Psoas muscle (tissue), 8 donors: ENCODE data around the gene KLHL41. TPM values are rescaled to one million over a fixed set of nuclear protein-coding genes. Genes with fewer than 3 reads are reported as not detected.
A peak's percentile ranks its signal among the peaks of the same experiment; 100 is the strongest.
"Not testable (repeated sequence)": the region's sequence is repeated elsewhere in the genome, so short reads cannot be mapped to it uniquely, and the experiment has no call there.

ENCODE experiments used
- ATAC-seq, 4 donors: fragments of 200-7000 bp; cut with Tn5 transposase; one replicate each; pipeline ENCODE4 v1.9.1; 2020; ENCODE audit warnings: moderate library complexity in 3 of 4, mild to moderate bottlenecking in 2 of 4
- DNase-seq, 2 donors: peaks; one replicate each; pipeline ENCODE4 v3.0.0-alpha.2; 2020
- H3K27ac ChIP-seq: fragments of 200-600 bp; one replicate; pipeline ENCODE4 v1.8.0; 2022
- H3K27me3 ChIP-seq, 3 donors: fragments of 200-600 bp in 1 of 3; one replicate each; pipeline versions ENCODE4 v1.6.1 to v1.8.0; 2013 to 2022; ENCODE audit warnings: low read length in 2 of 3, mild to moderate bottlenecking in 2 of 3, moderate library complexity in 1 of 3; ENCODE audit not compliant: insufficient read depth in 3 of 3
- H3K36me3 ChIP-seq, 2 donors: fragments of 200-600 bp in 1 of 2; one replicate each; pipeline versions ENCODE4 v1.6.1 to v1.8.0; 2013 to 2022; ENCODE audit warnings: low read depth in 1 of 2, mild to moderate bottlenecking in 1 of 2, moderate library complexity in 1 of 2; ENCODE audit not compliant: insufficient read depth in 1 of 2
- H3K4me1 ChIP-seq: fragments of 200-600 bp; one replicate; pipeline ENCODE4 v1.8.0; 2022
- H3K4me3 ChIP-seq: fragments of 200-600 bp; one replicate; pipeline ENCODE4 v1.8.0; 2022; ENCODE audit warnings: mild to moderate bottlenecking
- H3K9me3 ChIP-seq: fragments of 200-600 bp; one replicate; pipeline ENCODE4 v1.8.0; 2022
- CTCF ChIP-seq: fragments of 200-600 bp; IDR thresholded peaks from one replicate; pipeline ENCODE4 v1.8.0; 2022; ENCODE audit warnings: antibody characterized with exemption
- WGBS, 3 donors: extraction: QIAGEN DNeasy Blood & Tissue Kit; methylation state at CpG; one replicate each; pipeline versions ENCODE4 v1.1.6 to v1.1.7; 2013; 5-methylcytosine and 5-hydroxymethylcytosine counted together
- intact Hi-C, 2 donors: fragments of 100-400 bp; cut with DNase I; formaldehyde crosslinking; loops; one replicate each; pipeline versions ENCODE4 v1.11.0 to v1.14.2; 2022
- polyA plus RNA-seq, 3 donors: library from polyadenylated mRNA; stranded (reverse); fragments of 200-250 nt; gene quantifications; one replicate each; pipeline ENCODE4 v1.2.3, GENCODE V29; 2013
- total RNA-seq, 4 donors: library from RNA; stranded (reverse); fragmentation: NEBNext Ultra II Directional in 2 of 4; extraction: Animal tissue kit (Norgen Biotek cat#: 25700) in 2 of 4; gene quantifications; one replicate each; pipeline versions ENCODE4 v1.2.1 to v1.2.4, GENCODE V29; 2021 to 2023
- donor health status: healthy with polysubstance abuse.
- donor health status: DM: no; HTN: no; CAD: no; lungs with moderate emphysema.
- donor health status: Bipolar disorder and iron deficiency.
- donor health status: healthy.
- donor health status: DM: yes; HTN: yes; CAD: no.
- donor health status: DM: no; HTN: no; CAD: no.
- donor health status: DM: no; HTN: no; CAD: no.
- donor health status: DM: yes; HTN: yes; CAD: no.

The KLHL41 gene
- total and polyA plus RNA-seq, 7 donors = 639 to 3,578 (median 3,179) TPM

- TF ChIP-seq CTCF = peak; percentile 90
- Histone ChIP-seq H3K9me3 (no peaks in the 10 kb centered on the region), H3K27me3 (no peaks in the 10 kb centered on the region), H3K4me1 (peaks cover 5% of the 10 kb centered on the region), H3K4me3 (no peak overlapping the region), H3K27ac (peak overlapping the region; percentile 33), H3K36me3 (peaks cover 8 to 83% of the 10 kb centered on the region in 2 donors)
- 7 to 18% (median 9%) methylated on average over 2 of the region's 2 CpGs for WGBS, 3 donors
- ATAC-seq (peak; percentile 68 to 81 (median 76)), DNase-seq (peak; percentile 49 to 75)
- intact Hi-C loops = no loop called here
These were observed 18.8 kb downstream of the KLHL41 start for GRCh38 chr2:169528271-169528701.

GRCh38 chr2:169539460-169539859 lies 30.0 kb downstream of the KLHL41 start:
- DNase-seq, H3K27ac ChIP-seq, H3K4me3 ChIP-seq, H3K9me3 ChIP-seq, H3K4me1 ChIP-seq, intact Hi-C loops, H3K27me3 ChIP-seq: not testable (repeated sequence)
- ATAC-seq = peak in 1 of 4 donors; percentile 16
- WGBS, 3 donors = 92 to 96% (median 93%) methylated on average over 2 of the region's 2 CpGs
- H3K36me3 ChIP-seq = peaks cover 0 to 74% of the 10 kb centered on the region in 2 donors

- Histone ChIP-seq H3K36me3 (peaks cover 0 to 73% of the 10 kb centered on the region in 2 donors), H3K4me1 (no peaks in the 10 kb centered on the region), H3K9me3 (no peaks in the 10 kb centered on the region), H3K27ac (no peak overlapping the region), H3K27me3 (no peaks in the 10 kb centered on the region), H3K4me3 (no peak overlapping the region)
- no peak for DNase-seq
- ATAC-seq = no peak
- TF ChIP-seq CTCF = no peak
- WGBS, 3 donors = 67 to 79% (median 74%) methylated on average over 2 of the region's 2 CpGs
- intact Hi-C loops = no loop called here
These were observed 30.6 kb downstream of the KLHL41 start for GRCh38 chr2:169540146-169540545.

GRCh38 chr2:169542433-169542832 lies 32.9 kb downstream of the KLHL41 start:
- 91 to 94% (median 92%) methylated on average over 3 of the region's 3 CpGs for WGBS, 3 donors
- DNase-seq = no peak
- no peak overlapping the region for H3K27ac ChIP-seq
- H3K9me3 ChIP-seq = no peaks in the 10 kb centered on the region
- peaks cover 0 to 72% of the 10 kb centered on the region in 2 donors for H3K36me3 ChIP-seq
- ATAC-seq = no peak
- no peak overlapping the region for H3K4me3 ChIP-seq
- intact Hi-C loops = no loop called here
- H3K27me3 ChIP-seq = no peaks in the 10 kb centered on the region
- no peak for TF ChIP-seq CTCF
- H3K4me1 ChIP-seq = no peaks in the 10 kb centered on the region

GRCh38 chr2:169546756-169547155 lies 37.3 kb downstream of the KLHL41 start:
- Histone ChIP-seq H3K27me3 (no peaks in the 10 kb centered on the region), H3K4me1 (no peaks in the 10 kb centered on the region), H3K4me3 (no peak overlapping the region), H3K27ac (no peak overlapping the region), H3K9me3 (no peaks in the 10 kb centered on the region), H3K36me3 (peaks cover 0 to 73% of the 10 kb centered on the region in 2 donors)
- no peak for DNase-seq
- ATAC-seq = no peak
- TF ChIP-seq CTCF = no peak
- 98% methylated on average over 2 of the region's 2 CpGs for WGBS, 3 donors
- intact Hi-C loops = no loop called here
